ENCODE results near the gene RFC2. TPM values are rescaled to one million over a fixed set of nuclear protein-coding genes. Genes with fewer than 3 reads are reported as not detected.
A peak's percentile ranks its signal among the peaks of the same experiment; 100 is the strongest.

RFC2 gene
- polyA plus RNA-seq, 1 experiment = 11.3 TPM

DNA sequence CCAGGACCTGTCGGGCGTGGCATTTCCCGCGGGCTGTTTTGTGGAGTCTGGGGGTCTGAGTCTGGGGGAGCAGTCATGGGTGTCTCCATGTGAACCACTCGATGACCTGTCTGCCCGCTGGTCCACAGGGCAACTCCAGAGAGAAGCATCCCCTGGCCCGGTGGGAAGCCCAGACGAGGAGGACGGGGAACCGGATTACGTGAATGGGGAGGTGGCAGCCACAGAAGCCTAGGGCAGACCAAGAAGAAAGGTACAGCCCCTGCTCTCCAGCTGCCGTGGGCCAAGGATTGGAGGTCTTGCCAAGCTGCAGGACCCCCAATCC lies 29.7 kb downstream of the RFC2 start:
- Histone ChIP-seq H3K9me3 (ENCODE audit: control insufficient read depth, insufficient read depth, low read length) (no peaks in the 10 kb centered on the region; the same call in 1 of the 2 replicates), H3K27me3 (ENCODE audit: control insufficient read depth, insufficient read depth, low read length) (no peaks in the 10 kb centered on the region), H3K4me3 (ENCODE audit: low read depth, low read length) (no peak overlapping the region), H3K27ac (ENCODE audit: low read depth, low read length) (no peak overlapping the region)
- TF ChIP-seq CTCF (IDR thresholded peaks at IDR 0.05; ENCODE audit: low read depth, low read length) = no peak
- POLR2A ChIA-PET = no interaction called here
- no peak for DNase-seq (ENCODE audit: low read depth, low spot score)
- CTCF ChIA-PET = interaction anchor here (2.3 kb wide), 1 partner anchor 17 kb away, joined by 12 read pairs; no protein-coding TSS in a partner anchor

GRCh38 chr7:74223711-74224510 lies 30.3 kb downstream of the RFC2 start:
- CTCF ChIA-PET = interaction anchor here (0.7 to 2.3 kb wide), 2 partner anchors 17 to 177 kb away, joined by 4 to 12 read pairs; no protein-coding TSS in a partner anchor
- Histone ChIP-seq H3K27me3 (ENCODE audit: control insufficient read depth, insufficient read depth, low read length) (no peaks in the 10 kb centered on the region), H3K27ac (ENCODE audit: low read depth, low read length) (peak overlapping the region; percentile 21), H3K9me3 (ENCODE audit: control insufficient read depth, insufficient read depth, low read length) (no peaks in the 10 kb centered on the region; the same call in 1 of the 2 replicates), H3K4me3 (ENCODE audit: low read depth, low read length) (no peak overlapping the region)
- no peak for TF ChIP-seq CTCF (IDR thresholded peaks at IDR 0.05; ENCODE audit: low read depth, low read length)
- DNase-seq (ENCODE audit: low read depth, low spot score) = no peak
- POLR2A ChIA-PET = no interaction called here

GRCh38 chr7:74222851-74223710 lies 31.1 kb downstream of the RFC2 start:
- Histone ChIP-seq H3K9me3 (ENCODE audit: control insufficient read depth, insufficient read depth, low read length) (peaks cover 3% of the 10 kb centered on the region), H3K27me3 (ENCODE audit: control insufficient read depth, insufficient read depth, low read length) (no peaks in the 10 kb centered on the region), H3K4me3 (ENCODE audit: low read depth, low read length) (no peak overlapping the region), H3K27ac (ENCODE audit: low read depth, low read length) (no peak overlapping the region)
- TF ChIP-seq CTCF (IDR thresholded peaks at IDR 0.05; ENCODE audit: low read depth, low read length) = no peak
- CTCF ChIA-PET = interaction anchor here (0.7 to 2.3 kb wide), 2 partner anchors 16 to 178 kb away, joined by 4 to 12 read pairs; no protein-coding TSS in a partner anchor
- DNase-seq (ENCODE audit: low read depth, low spot score) = no peak
- POLR2A ChIA-PET = no interaction called here

GRCh38 chr7:74221713-74222112 lies 32.5 kb downstream of the RFC2 start:
- DNase-seq (ENCODE audit: low read depth, low spot score) = no peak
- peaks cover 5% of the 10 kb centered on the region for H3K9me3 ChIP-seq (ENCODE audit: control insufficient read depth, insufficient read depth, low read length)
- POLR2A ChIA-PET = no interaction called here
- no peak for TF ChIP-seq CTCF (IDR thresholded peaks at IDR 0.05; ENCODE audit: low read depth, low read length)
- CTCF ChIA-PET = no interaction called here
- no peak overlapping the region for H3K4me3 ChIP-seq (ENCODE audit: low read depth, low read length)
- H3K27ac ChIP-seq (ENCODE audit: low read depth, low read length) = no peak overlapping the region
- H3K27me3 ChIP-seq (ENCODE audit: control insufficient read depth, insufficient read depth, low read length) = no peaks in the 10 kb centered on the region

- CTCF ChIA-PET = no interaction called here
- no peak overlapping the region for H3K4me3 ChIP-seq (ENCODE audit: low read depth, low read length)
- no peak for TF ChIP-seq CTCF (IDR thresholded peaks at IDR 0.05; ENCODE audit: low read depth, low read length)
- H3K27me3 ChIP-seq (ENCODE audit: control insufficient read depth, insufficient read depth, low read length) = no peaks in the 10 kb centered on the region
- POLR2A ChIA-PET = interaction anchor here (1.1 kb wide), 1 partner anchor 14 kb away, joined by 3 read pairs; no protein-coding TSS in a partner anchor
- no peak for DNase-seq (ENCODE audit: low read depth, low spot score)
- H3K27ac ChIP-seq (ENCODE audit: low read depth, low read length) = no peak overlapping the region
- peaks cover 5% of the 10 kb centered on the region for H3K9me3 ChIP-seq (ENCODE audit: control insufficient read depth, insufficient read depth, low read length)
These were observed 34.0 kb downstream of the RFC2 start for GRCh38 chr7:74220229-74220628.
